HG03469 (cell line): ENCODE data around the gene ACO2.

Experiments used
- ATAC-seq: cut with Tn5 transposase; IDR thresholded peaks from one replicate; pipeline ENCODE4 v1.9.1; 2021; ENCODE audit warnings: mild to moderate bottlenecking, moderate library complexity, moderate number of reproducible peaks; ENCODE audit not compliant: unreplicated experiment

The ACO2 gene

GRCh38 chr22:41488076-41488475, 19.2 kb downstream of the ACO2 start:
- ATAC-seq: no peak

GRCh38 chr22:41488596-41489385, 19.9 kb downstream of the ACO2 start:
- ATAC-seq: no peak

DNA sequence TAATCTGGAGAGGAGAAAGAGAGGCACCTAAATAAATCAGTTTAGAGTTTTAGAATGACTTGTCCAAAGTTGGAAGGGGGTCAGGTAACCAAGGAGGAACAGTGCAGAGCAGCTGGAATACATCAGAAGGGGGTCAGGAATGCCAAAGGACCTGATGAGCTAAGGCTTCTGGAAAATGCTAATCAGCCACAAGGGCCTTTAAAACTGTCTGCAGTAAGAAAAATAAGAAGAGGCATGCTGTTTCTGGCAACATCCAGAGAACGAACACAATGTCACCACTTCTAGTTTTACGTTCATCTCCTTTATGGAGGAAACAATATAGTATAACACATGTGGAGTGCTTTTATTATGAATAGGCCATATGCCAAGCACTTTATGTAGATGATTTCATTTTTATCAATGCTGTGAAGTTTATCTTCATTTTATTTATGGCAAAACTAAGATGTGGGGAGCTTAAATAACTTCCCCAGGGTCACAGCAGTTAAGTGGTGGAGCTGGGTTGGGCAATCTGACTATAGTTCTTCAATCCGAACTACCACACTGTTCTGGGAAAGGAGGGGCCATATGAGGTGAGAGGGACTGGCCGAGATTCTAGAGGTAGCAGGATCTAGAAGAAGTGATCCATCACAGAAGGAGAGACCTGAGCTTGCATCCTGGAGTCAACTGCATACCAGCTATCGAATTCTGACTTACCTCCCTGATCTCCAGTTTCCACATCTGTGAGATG, 22.6 kb downstream of the ACO2 start:
- no peak for ATAC-seq

DNA sequence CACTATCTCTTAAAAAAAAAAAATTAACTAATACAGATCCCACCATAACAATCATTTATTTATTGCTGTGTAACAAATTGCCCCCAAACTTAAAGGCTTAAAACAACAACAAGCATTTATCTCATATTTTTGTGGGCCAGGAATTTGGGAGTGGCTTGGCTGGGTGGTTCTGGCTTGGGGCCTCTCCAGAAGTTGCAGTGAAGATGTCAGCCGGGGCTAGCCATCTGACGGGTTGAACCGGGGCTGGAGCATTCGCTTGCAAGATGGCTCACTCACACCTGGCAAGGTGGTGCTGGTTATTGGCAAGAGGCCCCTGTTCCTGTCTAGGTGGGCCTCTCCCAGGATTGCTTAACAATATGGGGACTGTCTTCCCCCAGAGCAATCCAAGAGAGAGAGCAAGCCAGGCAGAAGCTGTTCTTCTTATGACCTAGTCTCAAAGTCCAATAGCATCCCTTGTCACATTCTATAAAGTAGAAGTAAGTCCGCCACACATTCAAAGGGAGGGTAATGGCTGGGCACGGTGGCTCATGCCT, 29.5 kb downstream of the ACO2 start:
- no peak for ATAC-seq

- ATAC-seq: no peak
Observed at GRCh38 chr22:41499624-41500280, 30.8 kb downstream of the ACO2 start.

- ATAC-seq: no peak
Observed at GRCh38 chr22:41500303-41500702, 31.4 kb downstream of the ACO2 start.

- no peak for ATAC-seq
Observed at GRCh38 chr22:41501209-41501608, 32.3 kb downstream of the ACO2 start.

- ATAC-seq: no peak
Observed at GRCh38 chr22:41504397-41504796, 35.5 kb downstream of the ACO2 start.

DNA sequence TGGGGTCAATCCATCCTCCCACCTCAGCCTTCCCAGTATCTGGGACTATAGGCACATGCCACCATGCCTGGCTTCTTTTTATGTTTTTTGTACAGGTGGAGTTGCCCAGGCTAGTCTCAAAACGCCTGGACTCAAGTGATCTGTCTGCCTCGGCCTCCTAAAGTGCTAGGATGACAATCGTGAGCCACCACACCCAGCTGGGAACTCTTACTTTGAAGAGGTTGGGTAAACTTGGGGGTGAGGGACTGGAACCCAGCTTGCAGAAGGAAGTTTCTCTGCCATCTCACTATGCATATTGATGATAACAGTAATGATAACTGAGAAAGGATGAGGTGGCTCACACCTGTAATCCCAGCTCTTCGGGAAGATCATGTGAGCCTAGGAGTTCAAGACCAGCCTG, 35.9 kb downstream of the ACO2 start:
- no peak for ATAC-seq

- ATAC-seq: no peak
Observed at GRCh38 chr22:41505511-41506220, 36.7 kb downstream of the ACO2 start.

DNA sequence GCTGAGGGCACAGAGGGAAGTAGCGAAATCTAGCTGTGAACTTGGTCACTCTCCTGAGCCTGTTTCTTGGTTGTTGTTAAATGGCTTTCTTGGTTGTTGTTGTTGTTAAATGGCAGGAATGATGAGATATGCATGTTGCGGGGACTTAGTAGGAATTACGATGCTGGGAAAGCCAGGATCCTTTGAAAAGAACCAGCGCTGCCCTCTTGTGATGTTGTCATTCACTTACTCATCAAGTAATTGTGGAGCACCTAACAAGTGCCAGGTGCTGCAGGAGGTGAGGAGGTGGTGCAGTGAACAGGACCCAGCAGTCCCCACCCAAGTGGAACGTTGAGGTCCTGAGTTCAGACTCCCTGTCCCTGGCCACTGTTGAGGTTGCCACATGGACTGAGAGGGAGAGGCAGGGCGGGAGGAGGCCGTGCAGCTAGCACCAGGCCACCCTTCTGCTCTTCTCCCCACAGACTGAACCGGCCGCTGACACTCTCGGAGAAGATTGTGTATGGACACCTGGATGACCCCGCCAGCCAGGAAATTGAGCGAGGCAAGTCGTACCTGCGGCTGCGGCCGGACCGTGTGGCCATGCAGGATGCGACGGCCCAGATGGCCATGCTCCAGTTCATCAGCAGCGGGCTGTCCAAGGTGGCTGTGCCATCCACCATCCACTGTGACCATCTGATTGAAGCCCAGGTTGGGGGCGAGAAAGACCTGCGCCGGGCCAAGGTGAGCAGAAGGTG, 38.6 kb downstream of the ACO2 start:
- no peak for ATAC-seq

GRCh38 chr22:41508770-41509170, 39.9 kb downstream of the ACO2 start:
- ATAC-seq: no peak

DNA sequence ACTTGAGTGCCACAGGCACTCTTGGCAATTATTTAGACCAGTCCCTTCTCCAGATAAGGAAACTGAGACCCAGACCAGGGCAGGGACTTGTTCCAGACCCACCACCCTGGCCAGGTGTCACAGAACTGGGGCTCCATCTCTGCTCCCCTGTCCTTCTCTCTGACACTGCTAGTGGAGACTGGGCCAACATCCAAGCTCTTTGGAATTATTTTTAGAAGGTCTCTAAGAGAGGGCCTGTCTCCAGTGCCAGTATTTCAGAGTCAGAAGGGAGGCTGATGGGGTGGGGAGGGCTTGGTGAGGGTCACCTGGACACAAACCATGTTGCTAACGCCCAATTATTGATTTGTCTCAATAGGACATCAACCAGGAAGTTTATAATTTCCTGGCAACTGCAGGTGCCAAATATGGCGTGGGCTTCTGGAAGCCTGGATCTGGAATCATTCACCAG, 42.6 kb downstream of the ACO2 start:
- no peak for ATAC-seq

DNA sequence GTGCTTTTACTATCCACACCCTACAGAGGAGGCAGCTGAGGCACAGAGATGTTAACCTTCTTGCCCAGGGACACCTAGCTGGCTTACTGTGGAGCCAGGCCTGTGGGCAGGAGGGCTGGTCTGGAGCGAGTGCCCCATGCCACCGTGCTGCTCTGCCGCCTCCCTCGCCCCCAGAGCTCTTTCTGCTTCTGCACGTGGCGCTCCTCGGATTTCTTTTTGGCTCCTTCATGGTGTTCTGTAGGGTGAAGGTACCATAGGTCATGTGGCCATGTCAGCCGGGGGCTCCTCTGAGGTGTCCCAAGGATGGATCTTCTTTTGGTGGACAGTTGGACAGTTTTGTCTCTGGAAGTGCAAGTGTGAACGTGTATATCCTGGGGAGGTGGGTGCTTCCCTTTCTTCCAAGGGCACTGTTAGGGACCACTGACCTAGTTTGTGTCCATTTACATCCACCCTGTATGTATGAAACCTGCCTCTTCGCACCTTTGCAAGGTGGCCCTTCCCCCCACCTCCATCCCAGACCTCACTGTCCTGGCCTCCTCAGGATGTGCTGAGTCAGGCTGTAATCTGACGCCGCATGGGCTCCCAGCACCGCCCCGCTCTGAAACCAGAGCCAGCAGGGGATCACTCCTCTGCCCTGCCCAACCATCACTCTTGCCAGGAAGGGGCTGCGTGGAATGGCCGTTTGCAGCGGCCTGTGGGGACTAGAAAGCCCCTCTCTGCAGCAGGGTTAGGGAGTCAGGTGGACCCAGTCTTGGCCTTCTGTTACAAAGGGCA, 43.7 kb downstream of the ACO2 start:
- no peak for ATAC-seq

- no peak for ATAC-seq
Observed at GRCh38 chr22:41513391-41513790, 44.5 kb downstream of the ACO2 start.

GRCh38 chr22:41516462-41516861, 47.5 kb downstream of the ACO2 start:
- no peak for ATAC-seq

DNA sequence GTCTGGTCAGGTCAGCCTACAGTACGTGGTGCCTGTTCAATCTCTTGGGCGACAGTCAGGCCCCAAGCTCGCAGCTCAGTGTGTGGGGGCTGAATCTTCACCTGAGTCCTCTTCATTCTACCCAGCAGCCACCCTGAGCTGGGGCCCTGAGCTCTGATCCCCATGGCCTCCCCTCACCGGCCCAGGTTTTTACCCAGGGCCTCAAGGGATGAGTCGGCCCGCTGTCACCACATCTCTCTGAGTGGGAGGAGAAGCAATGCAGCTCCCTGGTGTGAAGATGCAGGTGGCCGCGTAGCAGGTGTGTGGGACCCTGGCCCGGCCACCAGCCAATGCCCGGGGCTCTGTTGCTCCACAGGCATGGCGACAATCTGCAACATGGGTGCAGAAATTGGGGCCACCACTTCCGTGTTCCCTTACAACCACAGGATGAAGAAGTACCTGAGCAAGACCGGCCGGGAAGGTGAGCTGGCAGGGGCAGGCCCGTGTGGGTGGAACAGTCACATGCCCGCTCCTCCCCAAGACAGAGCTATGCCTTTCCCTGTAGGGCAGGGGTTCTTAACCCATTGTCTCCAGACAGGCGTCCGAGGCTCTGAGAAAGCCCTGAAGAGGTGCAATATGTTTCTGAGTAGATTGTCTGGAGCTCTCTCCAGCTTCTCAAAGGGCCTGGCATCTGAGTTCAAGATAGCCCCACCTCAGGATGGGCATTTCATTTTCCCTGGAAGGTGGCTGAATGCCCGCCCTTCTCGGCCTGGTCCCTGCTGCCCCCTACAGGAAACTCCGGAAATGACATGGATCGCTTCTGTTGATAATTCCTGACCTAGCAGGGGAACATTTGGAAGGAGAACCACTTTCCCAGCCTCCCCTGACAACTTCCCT, 48.5 kb downstream of the ACO2 start:
- no peak for ATAC-seq

GRCh38 chr22:41518048-41518347, 49.1 kb downstream of the ACO2 start:
- no peak for ATAC-seq

DNA sequence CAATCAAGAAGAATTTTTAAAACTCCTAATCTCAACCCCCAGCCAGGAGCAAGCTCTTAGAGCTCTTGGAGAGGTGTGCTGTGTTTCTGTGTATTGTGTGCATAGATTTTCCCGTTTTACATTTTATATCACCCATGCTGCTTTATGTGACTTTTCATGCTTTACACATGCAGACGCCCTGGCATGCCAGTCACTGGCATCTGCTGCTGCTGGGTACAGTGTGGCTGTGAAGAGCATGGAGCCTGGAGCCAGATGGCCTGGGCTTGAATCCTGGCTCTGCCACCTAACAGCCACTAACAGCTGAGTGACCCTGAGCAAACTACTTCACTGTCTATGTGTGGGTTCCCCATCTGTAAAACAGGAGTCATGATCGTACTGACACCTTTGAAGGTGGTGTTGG, 52.2 kb downstream of the ACO2 start:
- no peak for ATAC-seq
